CMK (cell line): ENCODE measurements around the gene ARHGEF4.

Experiments
- DNase-seq: peaks from one replicate; pipeline ENCODE4 v3.0.0-alpha.2; 2010; ENCODE audit warnings: low read depth

The ARHGEF4 gene

DNA sequence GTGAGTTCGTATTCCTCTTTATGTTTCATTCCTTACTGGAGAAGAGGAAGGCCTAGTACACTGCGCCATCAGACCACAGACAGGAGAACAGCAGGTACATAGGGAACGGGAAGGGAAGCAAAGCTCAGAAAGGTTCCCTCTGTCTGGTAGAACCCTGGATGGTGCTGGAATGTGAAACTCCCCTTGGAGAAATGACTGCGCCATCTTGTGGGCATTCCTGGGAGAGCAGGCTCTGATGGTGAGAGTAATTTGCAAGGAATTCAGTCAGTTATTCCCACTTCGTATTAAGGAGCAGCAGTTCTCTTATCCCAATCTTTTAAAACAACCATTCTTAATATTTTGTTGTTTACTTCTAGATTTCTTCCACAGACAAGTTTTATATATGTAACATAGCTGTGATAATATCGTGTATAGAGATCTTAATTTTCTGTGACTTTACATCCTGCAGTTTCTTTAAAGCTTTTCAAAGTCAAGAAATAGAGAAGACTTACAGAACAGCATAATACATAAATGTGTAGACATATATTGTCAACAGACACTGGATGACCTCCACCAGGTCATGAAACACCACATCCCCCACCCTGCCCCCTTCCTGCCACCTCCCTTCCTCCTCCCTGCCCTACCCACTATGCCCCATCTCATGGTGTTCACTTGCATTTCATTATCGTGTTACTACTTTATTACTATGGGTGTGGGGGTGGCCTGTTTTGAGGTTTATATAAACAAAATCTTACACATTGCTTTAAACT lies 83.9 kb downstream of the ARHGEF4 start:
- no peak for DNase-seq

DNA sequence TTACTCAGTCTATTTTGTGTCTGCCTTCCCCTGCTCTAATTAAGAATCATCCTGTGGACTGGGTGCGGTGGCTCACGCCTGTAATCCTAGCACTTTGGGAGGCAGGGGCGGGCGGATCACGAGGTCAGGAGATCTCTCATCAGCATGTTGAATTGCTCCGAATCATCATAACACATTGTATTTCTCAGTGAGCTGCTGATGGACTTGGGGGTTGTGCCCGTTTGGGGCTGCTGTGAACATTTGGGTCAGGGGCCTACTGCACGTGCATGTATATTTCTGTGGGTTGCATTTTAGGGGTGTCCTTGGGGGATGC lies 84.4 kb downstream of the ARHGEF4 start:
- no peak for DNase-seq

DNA sequence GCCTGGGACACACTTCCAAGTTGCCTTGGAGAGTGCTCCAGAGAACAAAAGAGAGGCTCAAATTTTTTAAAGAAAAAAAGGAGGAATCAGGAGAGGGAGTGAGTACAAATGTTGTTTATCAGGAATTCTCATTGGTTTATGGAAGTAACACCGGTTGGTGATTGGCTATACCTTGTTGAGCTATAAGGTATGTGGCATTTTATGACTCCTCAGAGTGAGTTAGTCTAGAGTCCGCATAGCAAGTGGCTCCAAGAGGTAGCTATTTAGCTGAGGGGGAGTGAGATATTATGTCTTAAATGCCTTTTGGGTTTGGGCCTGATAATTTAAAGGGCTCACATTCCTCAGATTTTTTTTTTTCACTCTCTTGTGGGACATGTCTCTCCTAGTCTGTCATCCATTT lies 85.7 kb downstream of the ARHGEF4 start:
- DNase-seq, result no peak

DNA sequence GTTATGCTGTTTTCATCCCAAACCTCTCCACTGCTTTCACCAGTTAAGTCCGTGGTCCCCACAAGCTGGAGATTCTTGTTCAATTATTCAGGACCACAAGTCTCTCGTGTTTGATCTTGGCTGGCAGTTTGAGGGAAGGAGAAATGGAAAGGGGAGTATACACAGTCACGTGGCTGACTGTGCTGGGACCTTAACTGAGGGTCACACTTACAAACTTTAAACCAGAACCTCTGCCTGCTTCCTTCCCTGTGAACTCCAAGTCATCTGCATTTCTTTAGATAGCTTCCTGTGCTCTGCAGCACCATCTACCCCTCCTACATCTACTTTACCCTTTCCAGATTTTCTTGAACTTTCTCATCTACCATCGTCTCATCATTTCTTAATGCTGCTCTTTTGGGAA lies 91.7 kb downstream of the ARHGEF4 start:
- no peak for DNase-seq

DNA sequence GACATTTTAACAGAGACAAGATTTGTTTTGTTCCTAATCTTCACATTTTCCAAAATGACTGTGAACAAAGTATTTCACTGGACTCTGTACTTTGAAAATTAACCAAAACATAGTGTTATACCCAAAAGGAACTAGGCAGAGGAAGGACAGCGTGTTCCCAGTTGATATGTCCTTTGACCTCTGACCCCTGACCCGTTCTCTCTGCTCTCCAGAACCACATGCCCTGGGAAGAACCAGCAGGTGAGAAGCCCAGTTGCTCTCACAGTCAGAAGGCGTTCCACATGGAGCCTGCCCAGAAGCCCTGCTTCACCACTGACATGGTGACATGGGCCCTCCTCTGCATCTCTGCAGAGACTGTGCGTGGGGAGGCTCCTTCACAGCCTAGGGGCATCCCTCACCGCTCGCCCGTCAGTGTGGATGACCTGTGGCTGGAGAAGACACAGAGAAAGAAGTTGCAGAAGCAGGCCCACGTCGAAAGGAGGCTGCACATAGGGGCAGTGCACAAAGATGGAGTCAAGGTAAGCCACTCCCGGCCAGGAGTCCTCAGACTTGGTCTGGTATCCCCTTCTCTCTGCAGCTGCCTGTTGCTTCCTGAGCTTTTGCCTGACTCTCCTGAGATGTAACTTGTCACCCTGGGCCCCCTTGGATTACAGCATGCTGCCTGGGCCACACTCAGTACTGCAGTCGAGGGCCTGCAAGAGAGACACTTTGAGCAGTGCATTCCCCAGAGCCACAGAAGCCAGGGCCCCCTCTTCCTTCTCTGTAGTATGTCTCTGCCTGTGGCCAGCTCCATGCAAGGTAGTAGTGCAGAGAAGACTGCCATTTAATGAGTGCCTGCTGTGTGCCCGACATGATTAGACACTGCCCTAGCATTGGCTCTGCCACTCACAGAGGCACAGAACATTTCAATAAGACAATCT lies 94.3 kb downstream of the ARHGEF4 start:
- no peak for DNase-seq

DNA sequence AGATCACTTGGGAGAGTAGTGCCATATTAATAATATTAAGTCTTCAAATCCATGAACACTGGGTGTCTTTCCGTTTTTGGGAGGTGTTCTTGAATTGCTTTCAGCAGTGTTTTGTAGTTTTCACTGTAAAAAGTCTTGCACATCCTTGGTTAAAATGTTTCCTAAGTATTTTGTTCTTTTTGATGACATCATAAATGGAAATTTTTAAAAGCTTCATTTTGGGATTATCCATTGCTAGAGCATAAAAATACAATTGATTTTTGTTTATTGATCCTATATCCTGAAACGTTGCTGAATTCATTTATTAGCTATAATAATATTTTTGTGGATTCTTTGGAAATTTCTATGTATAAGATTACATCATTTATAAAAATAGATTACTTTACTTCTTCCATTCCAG lies 96.8 kb downstream of the ARHGEF4 start:
- no peak for DNase-seq

DNA sequence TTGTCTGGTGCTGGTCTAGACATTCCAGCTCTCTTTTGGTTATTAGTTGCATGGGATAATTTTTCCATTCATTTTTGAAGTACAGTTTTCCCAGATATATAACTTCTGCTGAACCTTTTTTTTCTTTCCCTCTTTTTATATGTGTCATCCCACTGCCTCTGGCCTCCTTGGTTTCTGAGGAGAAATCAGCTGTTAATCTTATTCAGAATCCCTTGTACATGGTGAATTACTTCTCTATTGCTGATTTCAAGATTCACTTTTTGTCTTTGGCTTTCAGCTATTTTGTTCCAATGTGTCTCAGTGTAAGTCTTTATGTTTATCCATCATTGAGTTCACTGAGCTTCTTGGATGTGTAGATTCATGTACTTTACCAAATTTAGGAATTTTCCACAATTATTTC lies 99.7 kb downstream of the ARHGEF4 start:
- DNase-seq, result no peak

DNA sequence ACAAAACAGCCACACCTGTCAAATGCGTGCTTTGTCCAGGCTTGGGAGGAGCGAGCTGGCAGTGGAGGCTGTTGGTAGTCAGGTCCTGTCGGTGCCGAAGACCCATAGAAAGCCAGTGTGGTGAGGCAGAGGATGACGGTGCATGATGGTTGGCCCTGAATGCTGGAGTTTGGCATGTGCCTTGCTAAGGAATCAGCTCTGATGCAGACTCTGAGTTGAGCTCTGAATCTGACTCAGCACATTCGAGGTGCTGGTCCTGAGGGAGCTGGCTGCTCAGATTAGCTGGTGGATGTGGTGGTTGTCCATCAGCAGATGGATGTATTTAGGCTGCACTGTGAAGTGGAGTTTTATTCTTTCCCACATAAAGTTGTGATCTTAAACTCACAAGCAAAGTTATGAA lies 111.3 kb downstream of the ARHGEF4 start:
- no peak for DNase-seq

DNA sequence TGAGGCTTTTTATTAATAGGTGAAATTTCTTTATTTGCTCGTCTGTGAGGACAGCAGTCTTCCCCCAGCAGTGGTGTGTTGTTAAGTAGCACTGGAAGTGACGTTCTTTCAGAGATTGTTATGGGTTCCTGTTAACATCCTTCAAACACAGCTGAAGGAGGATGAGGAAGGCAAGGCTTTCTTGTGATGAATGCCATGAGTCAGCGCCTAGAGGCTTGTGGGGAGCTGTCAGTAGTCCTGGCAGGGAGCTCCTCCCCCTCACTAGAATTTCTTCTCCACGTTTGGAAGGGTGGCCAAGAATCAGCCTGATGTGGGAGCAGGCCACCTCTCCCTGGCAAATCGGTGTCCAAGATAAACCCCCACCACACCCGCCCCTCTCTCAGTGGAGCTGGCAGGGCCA lies 113.2 kb downstream of the ARHGEF4 start:
- no peak for DNase-seq

DNA sequence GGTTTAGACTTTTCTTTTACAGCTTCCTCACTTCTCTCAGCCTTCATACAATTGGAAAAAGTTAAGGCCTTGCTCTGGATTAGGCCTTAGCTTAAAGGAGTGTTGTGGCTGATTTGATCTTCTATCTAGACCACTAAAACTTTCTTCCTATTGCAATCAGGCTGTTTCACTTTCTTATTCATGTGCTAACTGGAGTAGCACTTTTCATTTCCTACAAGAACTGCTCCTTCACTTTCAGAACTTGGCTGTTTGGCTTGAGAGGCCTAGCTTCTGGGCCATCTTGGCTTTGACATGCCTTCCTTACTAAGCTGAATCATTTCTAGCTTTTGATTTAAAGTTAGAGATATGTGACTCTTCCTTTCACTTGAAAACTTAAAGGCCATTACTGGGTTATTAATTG lies 114.3 kb downstream of the ARHGEF4 start:
- DNase-seq, result no peak

DNA sequence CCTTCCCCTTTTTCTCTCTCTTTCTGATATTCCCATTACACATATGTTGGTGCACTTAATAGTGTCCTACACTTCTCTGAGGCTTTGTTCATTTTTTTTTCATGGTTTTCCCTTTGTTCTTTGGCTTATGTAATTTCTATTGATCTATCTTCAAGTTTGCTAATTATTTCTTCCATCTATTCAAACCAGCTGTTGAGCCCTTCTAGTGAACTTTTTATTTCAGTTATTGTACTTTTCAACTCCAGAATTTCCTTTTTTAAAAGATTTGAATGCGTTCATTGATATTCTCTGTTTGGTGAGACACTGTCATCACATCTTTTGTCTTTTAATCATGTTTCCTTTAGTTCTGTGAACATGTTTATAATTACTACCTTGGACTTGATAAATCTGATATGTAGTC lies 118.2 kb downstream of the ARHGEF4 start:
- DNase-seq, result no peak

DNA sequence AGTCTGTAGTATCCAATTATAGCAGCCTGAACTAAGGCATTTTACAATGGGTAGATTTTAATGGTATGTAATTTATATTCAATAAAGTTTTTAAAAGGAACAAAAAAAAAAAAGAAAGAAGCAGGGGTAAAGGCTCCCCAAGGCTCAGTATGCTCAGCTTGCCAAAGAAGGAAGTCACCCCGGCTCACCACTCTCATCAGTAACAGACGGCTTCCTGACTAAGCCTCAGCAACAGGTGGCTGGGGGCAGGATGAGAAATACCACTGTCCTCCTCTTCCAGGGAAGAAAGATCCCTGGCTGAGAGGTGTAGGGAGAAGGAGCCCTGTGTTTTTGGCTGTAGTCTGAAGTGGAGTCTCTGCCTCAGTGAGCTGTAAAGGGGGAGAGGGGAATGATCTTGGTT lies 121.2 kb downstream of the ARHGEF4 start:
- DNase-seq, result no peak

DNA sequence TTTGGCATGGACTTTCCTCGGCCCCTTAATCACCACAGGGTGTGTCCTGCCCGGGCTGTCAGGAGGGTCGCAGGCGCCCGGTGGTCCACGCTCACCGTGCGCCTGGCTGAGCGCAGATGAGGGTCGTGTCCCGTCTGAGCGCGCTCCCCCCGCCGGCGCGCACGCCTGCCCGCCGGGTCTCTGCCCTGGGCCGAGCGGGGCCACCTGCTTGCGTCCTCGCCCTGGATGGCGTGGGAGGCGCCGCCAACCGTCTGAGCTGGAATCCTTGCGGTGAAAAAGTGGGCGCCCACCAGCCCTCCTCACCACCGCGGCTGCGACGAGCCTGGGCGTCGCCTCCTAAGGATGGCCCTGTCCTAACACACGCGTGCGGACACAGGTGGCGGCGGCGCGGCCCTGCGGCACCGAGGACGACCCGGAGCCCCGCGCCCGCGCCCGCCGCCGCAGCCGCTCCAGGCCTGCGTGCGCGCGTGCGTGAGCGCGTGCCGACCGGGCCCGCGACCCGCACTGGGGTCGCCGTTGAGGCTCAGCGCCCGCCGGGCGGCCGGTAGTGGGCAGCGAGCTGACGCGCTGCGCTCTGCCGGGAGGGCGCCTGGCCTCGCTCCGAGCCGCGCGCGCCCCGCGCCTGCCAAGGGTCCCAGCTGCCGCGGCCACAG lies 126.6 kb downstream of the ARHGEF4 start:
- no peak for DNase-seq

DNA sequence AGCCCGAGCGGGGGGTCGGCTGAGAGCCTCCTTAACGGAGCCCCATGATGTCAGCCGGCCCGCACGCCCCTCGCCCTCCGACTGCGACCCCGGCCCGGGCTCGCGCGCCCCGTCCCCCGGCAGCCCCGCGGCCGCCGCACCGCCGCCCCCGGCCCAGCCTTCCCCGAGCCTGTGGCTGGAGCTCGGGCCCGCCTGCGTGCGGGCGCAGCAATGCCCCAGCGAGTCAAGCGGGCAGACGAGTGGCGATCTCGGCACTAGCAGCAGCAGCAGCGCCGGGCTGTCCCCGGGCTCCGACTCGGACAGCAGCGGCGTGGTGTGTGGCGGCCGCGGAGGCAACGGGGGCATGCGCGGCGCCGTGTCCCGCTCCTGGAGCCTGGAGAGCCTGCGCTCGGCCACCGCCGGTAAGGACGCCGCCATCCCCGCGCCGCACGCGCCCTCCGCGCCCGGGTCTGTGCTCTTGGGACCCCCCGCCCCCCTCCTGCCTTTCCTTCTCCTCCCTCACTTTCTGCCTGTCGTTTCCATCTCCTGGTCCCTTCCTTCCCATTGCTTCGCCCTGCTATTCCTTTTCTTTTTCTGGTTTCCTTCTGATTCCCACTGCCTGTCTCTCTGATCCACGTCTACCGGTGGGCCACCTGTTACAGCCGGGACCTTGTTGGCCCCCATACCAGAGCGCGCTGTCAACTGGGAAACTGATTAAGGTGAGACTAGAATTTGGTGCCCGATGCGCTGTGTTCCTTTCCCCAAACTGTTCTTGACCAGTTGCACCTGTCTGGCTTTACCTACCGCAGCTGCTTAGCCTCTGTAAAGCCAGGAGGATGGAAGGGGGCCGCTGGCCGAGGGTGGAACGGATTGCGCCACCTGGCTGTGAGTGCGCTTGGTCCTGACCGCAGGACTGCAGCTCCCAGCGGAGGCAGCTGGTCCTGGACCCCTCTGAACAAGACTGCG lies 127.4 kb downstream of the ARHGEF4 start:
- no peak for DNase-seq

DNA sequence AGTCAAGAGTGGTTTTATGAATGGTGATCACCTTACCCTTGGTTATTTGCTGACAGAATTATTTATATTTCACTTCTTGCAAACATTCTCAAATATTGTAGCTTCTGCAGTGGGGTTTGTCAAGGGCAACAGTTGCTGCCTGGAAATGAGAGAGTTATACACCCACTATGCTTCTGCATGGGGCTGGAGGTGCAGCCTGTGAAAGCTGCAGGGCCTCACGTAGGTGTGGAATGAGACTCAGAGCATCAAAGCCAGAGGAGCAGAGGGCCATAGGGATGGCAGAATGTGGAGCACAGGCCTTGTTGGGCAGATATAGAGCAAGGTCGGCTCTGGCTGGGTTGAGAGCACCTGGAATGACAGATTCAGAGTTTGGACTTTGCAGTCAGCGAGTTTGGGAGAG lies 128.2 kb downstream of the ARHGEF4 start:
- DNase-seq, result no peak

DNA sequence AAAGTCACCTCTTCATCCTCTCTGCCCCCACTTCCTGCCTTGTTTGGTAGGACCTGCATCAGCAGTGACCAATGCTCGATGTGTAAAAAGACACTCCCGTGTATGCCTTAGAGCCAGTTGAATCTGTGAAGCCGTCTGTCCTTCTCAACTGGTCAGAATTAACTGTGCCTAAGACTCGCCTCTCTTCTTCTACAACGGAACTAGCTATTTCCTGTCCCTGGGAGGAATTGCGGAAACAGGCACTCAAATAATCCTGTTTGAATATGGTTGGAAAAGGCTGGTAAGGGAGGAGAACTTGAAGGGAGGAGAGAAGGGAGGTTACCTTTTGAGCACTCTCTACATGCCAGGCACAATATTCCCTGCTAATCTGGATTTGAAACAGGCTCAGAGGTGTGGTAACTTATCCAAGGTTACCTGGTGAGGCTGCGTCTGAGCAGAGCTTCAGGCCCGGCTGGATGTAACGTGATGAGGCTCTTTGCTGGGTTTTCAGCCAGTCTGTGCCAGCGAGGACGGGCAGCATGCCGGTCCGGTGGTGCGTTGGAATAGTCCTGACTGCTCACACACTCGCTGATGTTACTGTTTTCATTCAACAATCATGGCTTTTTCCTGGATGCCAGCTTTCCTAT lies 129.5 kb downstream of the ARHGEF4 start:
- DNase-seq, result no peak

DNA sequence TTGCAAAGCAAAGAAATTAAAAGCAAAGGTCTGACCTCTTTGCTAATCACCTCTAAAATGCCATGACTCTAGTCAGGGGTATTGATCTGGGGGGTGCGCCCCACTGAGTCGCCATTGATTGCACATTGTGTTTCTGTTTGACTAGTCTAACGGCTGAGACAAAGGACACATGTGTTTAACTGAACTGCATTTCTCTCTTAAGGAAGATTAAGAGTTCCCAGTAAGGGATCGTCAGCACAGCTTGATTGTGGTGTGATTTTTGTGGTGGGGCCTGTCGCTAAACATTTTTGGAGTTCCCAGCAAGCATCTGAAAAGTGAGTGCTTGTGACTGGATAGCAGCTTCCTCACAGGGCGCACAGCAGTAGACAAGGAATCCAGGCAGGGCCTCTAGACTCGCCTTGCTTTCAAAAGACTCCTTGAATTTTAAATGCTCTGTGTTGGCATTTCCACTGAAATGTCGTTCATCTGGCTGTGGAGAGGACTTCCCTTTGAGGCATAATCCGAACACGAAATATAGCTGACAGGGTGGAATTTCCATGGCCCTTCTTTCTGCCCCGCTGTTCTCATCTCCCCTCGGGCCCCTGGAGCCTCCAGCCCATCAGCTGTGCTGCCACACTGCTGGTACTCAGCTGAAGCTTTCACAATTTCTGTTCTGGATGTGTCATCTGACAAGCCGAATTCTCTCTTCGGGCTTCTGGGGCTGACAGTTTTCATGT lies 130.2 kb downstream of the ARHGEF4 start:
- no peak for DNase-seq

DNA sequence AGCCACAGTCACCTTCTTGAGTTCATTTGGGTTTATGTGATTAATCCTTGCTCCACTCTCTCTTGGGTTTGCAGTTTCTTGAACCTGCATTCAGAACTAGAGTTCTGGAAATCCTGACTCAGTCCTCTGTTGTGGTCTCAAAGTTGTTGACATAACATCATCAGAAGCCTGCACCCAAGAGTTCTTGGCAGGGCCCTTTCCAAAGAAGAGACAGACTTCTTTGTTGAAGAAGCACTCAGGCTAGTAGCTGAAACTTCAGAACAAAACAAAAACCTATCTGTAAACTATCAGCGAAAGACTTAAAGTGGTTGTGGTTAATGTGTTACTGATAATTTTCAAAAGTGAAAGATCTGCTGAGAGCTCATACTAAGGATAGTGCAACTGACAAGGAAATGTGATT lies 135.7 kb downstream of the ARHGEF4 start:
- no peak for DNase-seq

DNA sequence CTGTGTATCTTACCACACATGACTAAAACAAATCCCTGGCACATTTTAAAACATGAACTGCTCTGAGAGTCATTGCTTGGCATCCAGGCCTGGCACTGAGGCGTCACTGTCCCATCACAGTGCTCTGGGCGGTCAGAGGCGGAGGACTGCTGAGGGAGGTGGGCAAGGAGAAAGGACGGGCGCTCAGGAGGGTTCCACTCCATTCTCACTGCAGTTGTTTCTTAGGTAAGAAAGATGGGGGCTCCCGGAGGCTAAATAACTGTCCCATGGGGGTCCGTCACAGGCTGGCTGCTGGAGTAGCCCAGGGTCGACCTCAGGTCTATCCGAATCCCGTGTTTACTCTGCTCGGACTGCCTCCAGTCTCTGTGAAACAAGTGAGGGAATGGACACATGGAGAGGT lies 139.0 kb downstream of the ARHGEF4 start:
- no peak for DNase-seq

DNA sequence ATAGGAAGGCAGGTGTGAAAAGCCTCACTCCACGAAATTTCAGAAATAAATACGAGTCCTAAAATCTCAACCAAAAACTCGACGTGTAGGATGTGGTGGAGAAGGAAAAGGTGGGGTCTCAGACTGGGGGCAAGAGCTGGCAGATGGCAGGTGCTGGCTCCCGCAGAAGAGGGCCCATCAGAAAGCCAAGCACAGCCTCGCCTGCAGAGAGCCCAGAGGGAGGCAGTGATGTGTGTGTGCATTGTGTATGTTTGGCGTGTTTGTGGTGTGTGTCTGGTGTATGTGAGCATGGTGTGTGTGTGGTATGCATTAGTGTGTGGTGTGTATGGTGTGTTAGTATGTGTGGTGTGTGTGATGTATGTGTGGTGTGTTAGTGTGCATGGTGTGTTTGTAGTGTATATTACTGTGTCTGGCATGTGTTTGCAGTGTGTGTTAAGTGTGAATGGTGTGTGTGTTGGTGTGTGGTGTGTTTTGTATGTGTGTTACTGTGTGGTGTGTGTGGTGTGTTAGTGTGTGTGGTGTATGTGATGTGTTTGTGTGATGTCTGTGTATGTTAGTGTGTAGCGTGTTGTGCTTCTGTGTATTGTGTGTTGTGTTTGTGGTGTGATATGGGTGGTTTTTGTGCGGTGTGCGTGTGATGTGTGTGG lies 140.0 kb downstream of the ARHGEF4 start:
- no peak for DNase-seq
